HEK293 (cell line): ENCODE results near the gene SSBP3.

Experiments used
- YY1 ChIP-seq: fragments of 450-650 bp; formaldehyde crosslinking; IDR thresholded peaks from 2 replicates; pipeline ENCODE4 v1.5.1; 2018; ENCODE audit warnings: missing biosample characterization, missing genetic modification characterization
- ZNF335 ChIP-seq: fragments of 450-650 bp; formaldehyde crosslinking; conservative IDR thresholded peaks from 2 replicates; pipeline ENCODE4 v1.5.1; 2016; ENCODE audit warnings: missing biosample characterization, missing genetic modification characterization
- ZNF776 ChIP-seq: fragments of 450-650 bp; formaldehyde crosslinking; IDR thresholded peaks from 2 replicates; pipeline ENCODE4 v1.5.0; 2017; ENCODE audit warnings: missing biosample characterization, missing genetic modification characterization, borderline replicate concordance

GRCh38 chr1:54212872-54213271 is 193.3 kb downstream of the SSBP3 start:
- no peak for TF ChIP-seq ZNF776
- no peak for TF ChIP-seq ZNF335 (tag by site-specific recombination)
- TF ChIP-seq YY1 (tag by site-specific recombination) = no peak
